ENCODE data around the gene CRYBB3. TPM values are rescaled to one million over a fixed set of nuclear protein-coding genes. Genes with fewer than 3 reads are reported as not detected.
A peak's percentile ranks its signal among the peaks of the same experiment; 100 is the strongest.
"Not testable (repeated sequence)": the region's sequence is repeated elsewhere in the genome, so short reads cannot be mapped to it uniquely, and the experiment has no call there.

The CRYBB3 gene
- total RNA-seq, 4 donors from 2014 or later: not detected

DNA sequence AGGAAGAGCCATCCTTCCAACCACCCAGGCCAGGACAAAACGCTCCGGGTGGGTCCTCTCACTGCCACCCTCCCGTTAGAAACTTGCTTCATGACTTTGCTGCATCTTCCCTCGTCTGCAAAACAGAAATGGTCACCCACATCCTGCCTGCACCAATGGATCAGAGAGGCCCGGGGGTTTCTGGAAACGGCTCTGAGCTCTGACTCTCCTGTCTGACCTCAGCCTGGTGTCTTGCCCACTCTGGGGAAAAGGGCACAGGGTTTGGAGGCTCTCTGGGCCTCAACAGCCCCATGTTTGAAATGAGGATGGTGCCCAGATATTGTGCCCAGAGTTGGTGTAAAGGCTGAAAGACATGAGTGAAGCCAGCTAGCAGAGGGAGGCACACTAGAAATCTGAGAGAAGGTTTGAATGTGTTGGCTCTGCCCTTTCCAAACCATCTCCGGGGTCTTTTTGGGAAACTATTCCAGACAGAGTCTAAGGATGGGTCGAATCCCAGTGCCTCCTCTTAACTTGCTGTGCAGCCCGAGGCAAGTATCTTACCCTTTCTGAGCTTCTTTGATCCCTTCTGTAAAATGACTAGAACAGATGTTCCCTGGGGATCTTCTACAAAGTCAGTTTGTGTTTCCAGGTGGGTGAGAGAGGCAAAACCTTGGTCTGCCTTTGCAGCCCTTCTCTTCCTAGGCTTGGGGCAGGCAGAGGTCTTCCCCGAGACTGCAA, 2.1 kb downstream of the CRYBB3 start:
- Histone ChIP-seq H3K36me3 (no peaks in the 10 kb centered on the region), H3K27me3 (no peaks in the 10 kb centered on the region), H3K4me1 (no peaks in the 10 kb centered on the region), H3K9me3 (no peaks in the 10 kb centered on the region), H3K27ac (no peak overlapping the region), H3K4me3 (no peak overlapping the region)
- no peak for DNase-seq
- intact Hi-C loops (cut with DNase I; ENCODE audit: low total_unique reads): no loop called here
- TF ChIP-seq, protein P1, sequence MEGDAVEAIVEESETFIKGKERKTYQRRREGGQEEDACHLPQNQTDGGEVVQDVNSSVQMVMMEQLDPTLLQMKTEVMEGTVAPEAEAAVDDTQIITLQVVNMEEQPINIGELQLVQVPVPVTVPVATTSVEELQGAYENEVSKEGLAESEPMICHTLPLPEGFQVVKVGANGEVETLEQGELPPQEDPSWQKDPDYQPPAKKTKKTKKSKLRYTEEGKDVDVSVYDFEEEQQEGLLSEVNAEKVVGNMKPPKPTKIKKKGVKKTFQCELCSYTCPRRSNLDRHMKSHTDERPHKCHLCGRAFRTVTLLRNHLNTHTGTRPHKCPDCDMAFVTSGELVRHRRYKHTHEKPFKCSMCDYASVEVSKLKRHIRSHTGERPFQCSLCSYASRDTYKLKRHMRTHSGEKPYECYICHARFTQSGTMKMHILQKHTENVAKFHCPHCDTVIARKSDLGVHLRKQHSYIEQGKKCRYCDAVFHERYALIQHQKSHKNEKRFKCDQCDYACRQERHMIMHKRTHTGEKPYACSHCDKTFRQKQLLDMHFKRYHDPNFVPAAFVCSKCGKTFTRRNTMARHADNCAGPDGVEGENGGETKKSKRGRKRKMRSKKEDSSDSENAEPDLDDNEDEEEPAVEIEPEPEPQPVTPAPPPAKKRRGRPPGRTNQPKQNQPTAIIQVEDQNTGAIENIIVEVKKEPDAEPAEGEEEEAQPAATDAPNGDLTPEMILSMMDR (IDR thresholded peaks at IDR 0.05): no peak
- TF ChIP-seq POLR2A (IDR thresholded peaks at IDR 0.05): no peak

DNA sequence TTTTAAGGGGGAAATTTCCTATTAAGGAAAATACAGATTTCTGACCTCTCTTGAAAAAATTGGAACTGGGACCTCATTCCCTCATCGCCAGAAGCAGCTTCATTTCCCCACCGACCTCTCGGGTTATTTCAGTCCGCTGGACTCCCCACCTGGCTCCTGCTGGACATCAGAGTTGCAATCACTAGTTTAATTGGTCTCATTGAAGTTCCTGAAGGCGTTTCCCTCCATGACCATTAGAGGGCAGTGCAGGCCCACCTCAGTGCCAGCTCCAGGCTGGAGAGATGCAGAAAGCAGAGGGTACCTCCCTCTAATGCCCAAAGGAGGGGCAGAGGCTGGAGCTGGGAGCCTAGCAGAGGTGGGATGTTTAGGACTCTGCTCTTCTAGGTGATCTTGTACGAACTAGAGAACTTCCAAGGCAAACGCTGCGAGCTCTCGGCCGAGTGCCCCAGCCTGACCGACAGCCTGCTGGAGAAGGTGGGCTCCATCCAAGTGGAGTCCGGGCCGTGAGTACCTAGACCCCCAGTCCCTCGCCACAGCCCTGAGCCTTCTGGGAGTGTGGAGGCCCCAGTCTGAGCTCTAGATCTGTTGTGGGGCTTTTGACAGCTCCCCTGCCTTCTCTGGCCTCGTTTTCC, 2.7 kb downstream of the CRYBB3 start:
- H3K27me3 ChIP-seq: no peaks in the 10 kb centered on the region
- no peaks in the 10 kb centered on the region for H3K9me3 ChIP-seq
- TF ChIP-seq, protein P1 (IDR thresholded peaks at IDR 0.05): peak; percentile 51 to 59 (median 54)
- TF ChIP-seq POLR2A (IDR thresholded peaks at IDR 0.05): no peak
- DNase-seq: peak; percentile 27 to 30
- no peak overlapping the region for H3K4me3 ChIP-seq
- no peaks in the 10 kb centered on the region for H3K36me3 ChIP-seq
- H3K4me1 ChIP-seq: no peaks in the 10 kb centered on the region
- intact Hi-C loops (cut with DNase I; ENCODE audit: low total_unique reads): no loop called here
- no peak overlapping the region for H3K27ac ChIP-seq

DNA sequence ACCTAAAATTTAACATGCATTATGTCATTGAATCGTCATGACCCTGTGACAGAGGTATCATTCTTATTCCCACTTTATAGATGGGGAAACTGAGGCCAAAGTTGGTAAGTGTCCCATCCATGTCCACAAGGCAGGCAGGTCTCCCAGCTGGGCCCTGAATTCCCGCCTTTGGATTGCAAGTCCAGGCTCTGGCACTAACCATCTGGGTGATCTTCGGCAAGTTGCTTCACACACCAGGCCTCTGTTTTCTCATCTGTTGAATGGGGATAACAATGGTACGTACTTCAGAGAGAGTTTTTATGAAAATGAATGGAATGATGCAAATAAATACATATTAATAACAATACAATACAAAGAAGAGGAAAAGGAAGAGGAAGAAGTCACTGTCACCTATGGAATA, 3.4 kb downstream of the CRYBB3 start:
- intact Hi-C loops (cut with DNase I; ENCODE audit: low total_unique reads): no loop called here
- no peak for DNase-seq
- Histone ChIP-seq H3K9me3 (no peaks in the 10 kb centered on the region), H3K36me3 (no peaks in the 10 kb centered on the region), H3K4me3 (no peak overlapping the region), H3K27ac (no peak overlapping the region), H3K4me1 (no peaks in the 10 kb centered on the region), H3K27me3 (no peaks in the 10 kb centered on the region)
- no peak for TF ChIP-seq POLR2A (IDR thresholded peaks at IDR 0.05)
- TF ChIP-seq, protein P1 (IDR thresholded peaks at IDR 0.05): no peak

DNA sequence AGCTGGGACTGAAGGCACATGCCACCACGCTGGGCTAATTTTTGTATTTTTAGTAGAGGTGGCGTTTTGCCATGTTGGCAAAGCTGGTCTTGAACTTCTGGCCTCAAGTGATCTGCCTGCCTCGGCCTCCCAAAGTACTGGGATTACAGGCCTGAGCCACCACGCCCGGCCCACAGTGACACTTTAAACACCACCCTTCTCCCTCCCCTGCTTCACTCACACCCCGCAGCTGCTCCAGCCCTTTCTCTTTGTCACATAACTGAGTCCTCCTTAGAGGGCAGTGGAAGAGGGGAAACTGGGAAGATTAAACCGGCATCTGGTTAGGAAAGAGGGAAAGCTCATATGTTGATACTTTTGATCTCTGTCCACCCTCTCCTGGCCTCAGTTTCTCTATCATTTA, 4.9 kb downstream of the CRYBB3 start:
- DNase-seq; intact Hi-C loops (cut with DNase I; ENCODE audit: low total_unique reads); H3K27me3 ChIP-seq; H3K36me3 ChIP-seq; H3K4me3 ChIP-seq; H3K27ac ChIP-seq; H3K9me3 ChIP-seq; H3K4me1 ChIP-seq: not testable (repeated sequence)

DNA sequence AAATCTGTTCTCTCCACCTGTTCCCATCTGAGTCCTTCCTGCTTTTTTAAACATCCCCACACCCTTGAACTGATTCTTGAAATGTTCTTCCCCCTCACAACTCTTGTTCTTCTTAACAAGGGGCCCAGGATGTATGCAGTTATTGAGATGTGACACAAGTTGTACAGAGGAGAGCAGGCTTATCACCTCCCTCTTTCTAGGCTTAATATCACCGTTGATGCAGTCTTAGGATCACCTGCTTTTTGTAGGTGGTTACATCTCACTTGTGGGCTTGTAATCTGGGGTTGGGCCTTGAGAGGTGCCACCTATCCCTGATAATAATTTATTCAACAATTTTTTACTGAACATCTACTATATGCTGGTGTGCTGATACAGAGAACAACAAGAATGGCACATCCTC, 6.2 kb downstream of the CRYBB3 start:
- Histone ChIP-seq H3K27ac (no peak overlapping the region), H3K4me3 (no peak overlapping the region), H3K27me3 (no peaks in the 10 kb centered on the region), H3K9me3 (no peaks in the 10 kb centered on the region), H3K36me3 (no peaks in the 10 kb centered on the region), H3K4me1 (no peaks in the 10 kb centered on the region)
- no peak for TF ChIP-seq POLR2A (IDR thresholded peaks at IDR 0.05)
- TF ChIP-seq, protein P1 (IDR thresholded peaks at IDR 0.05): no peak
- no peak for DNase-seq
- intact Hi-C loops (cut with DNase I; ENCODE audit: low total_unique reads): no loop called here

Data from uterus (tissue), 4 donors.